GM19351 (cell line): ENCODE results near the gene PLA2G4B.

Experiments
- ATAC-seq: cut with Tn5 transposase; IDR thresholded peaks from one replicate; pipeline ENCODE4 v1.9.1; 2021; ENCODE audit warnings: mild to moderate bottlenecking, moderate library complexity; ENCODE audit not compliant: unreplicated experiment

The PLA2G4B gene

DNA sequence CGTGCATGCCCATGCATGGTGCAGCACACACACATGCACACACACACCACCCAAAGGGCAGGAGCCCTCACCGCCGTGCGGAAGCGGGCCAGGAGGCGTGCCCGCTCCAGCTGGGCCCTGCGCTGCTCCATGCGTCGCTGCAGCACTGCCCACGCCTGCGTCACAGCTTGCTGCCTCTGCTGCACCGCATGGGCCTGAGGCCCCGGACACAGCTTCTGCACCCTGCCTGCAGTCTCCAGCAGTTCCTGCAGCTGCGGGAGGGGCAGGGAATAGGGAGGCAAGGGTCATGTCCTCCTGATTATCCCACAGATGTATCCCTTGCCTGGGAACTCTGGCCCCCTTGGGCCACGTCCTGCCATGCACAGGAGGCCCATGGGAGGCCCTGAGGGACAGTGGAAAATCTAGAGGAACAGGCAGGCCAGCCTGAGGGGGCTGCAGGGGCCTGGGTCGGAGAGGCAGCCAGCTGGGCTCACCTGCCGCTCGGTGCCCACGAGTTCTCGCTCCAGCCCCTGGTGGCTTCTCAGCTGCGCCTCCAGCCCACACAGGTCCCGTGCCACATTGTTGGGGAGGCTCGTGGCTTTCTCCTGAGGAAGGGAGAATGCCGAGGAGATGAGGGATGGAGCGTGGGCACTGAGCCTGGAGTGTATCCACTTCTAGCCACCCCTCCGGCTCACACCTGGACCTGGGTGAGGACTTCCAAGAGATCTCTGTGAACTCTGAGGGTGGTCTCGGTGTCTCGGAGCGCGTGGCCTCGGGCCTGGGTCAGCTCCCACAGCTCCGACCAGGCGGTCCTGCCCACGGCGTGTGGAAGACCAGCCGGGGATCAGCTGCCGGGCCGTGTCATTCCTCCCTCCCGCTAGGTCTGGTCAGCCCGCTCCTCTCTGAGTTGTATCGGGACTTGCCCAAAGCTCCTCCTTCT is 31.4 kb downstream of the PLA2G4B start:
- no peak for ATAC-seq

DNA sequence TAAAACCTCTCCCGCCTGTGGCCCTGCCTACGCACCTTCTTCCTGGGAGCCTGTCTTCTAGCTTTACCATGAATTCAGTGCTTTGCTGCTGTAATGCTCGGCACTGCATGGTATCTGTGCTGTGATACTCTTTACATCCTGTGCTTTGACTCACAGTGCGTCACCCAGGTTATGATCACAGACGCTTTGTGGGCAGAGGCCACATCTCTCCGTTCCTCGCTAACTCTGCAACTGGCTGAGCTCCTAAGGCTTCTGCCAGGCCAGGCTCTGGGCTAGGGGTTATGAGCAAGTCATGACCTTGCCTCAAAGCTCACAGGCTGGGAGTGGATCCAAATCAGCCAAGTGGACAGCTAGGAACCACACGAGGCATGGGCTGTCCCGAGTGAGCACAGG is 32.0 kb downstream of the PLA2G4B start:
- no peak for ATAC-seq

DNA sequence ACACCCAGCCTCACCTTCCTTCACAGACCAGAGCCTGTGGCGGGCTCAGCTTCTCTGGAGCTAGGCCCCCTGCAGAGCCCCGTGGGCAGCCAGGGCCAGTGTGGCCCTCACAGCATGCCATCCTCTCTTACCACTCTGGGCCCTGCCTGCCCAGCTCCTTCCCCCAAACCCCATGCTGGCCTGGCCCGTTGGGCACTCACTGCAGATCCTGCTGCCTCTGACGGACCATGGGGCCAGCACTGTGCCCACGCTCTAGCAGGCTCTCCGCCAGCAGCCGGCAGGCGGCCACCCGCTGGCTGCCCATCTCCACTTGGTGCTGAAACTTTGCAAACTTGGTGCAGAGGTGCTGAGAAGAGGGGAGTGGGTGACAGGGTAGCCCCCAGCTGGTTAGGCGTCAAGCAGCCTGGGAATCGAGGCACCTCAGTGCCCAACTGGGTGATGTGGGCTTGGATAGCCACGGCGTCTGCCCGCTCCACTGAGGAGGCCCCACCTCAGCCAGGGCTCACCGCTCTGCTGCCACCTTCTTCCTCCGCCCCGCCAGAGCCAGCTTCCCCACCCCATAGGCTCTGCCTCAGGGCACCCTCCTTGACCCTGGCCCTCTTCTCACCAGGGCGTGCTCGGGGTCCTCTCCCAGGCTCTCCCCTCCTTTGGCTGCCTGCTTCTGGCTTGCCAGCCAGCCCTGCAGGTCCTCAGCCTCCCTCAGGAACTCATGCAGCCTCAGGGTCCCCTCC is 32.7 kb downstream of the PLA2G4B start:
- no peak for ATAC-seq

DNA sequence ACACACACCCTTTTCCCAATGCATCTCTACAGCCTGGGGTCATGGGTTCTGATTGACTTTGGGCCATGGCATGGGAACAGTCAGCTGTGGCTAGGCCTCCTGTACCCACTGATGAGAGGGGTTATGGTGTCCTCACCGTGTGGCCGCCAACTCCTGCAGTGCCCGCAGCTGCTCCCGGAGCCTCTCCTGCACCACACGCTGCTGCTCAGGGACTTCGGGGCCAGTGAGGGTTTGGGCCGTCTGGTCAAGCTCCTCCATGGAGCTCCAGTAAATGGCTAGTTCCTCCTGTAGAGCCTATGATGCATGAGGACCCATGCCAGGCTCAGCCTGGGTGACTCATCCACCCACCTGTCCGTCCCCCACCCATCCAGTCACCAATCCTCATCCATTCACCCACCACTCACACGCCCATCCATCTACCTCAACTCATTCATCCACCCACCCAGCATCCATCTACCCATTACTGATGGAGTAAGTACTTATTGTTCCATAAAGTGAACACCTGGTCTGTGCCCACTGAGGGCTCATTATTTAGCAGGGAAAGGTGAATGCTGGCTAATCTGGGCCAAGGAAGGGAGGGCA is 33.6 kb downstream of the PLA2G4B start:
- no peak for ATAC-seq

DNA sequence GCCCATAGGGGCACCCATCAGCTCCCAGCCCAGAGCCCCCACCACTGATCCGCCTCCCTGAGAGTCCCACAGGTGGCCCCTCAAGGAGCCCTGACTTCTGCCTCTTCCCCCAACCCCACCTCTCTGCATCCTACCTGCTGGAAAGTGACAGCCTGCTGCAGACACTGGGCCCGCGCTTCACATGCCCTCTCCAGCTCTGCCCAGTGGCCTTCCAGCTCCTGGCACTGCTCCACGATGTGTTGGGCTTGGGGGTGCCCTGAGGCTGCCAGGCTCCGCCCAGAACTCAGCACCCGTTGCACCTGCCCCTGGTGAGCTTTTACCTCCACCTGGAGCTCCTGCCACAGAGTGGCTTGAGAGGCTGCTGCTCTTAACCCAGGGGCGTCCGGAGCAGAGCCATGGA is 35.1 kb downstream of the PLA2G4B start:
- no peak for ATAC-seq

DNA sequence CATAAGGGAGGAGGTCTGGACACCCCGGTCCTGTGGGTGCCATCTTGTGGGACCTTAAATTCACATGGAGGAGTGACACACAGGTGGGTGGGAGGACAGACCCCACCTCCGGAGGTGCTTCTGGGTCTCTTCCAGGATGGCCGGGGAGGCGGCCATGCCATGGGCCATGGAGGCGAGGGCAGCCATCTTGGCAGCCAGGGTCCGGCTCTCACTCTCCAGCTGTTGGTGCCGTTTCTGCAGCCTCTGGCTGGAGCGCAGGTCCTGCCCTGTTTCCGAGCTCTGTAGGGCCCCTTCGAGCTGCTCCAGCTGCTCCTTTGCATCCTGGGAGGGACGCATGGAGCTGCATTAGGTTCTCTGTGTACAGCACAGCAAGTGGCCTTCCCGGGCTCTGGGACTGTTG is 36.1 kb downstream of the PLA2G4B start:
- no peak for ATAC-seq

DNA sequence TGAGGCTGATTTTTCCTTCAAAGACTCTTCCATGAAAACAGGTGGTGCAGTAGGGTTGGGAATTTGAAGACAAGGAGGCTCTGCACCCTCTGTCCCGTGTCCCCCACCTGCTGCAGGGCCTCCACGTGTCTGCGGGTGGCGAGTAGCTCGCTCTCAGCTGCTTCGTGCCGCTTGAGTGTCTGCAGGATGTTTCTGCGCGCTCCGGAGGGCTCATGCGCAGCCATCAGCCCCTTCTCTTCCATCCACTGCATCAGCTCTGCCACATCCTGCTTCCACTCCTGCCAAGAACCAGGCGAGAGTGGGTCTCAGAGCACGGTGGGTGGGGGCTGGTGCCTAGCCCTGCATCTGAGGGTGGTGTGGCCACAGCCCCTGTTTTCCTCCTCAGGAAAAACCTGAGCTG is 37.4 kb downstream of the PLA2G4B start:
- ATAC-seq = no peak

DNA sequence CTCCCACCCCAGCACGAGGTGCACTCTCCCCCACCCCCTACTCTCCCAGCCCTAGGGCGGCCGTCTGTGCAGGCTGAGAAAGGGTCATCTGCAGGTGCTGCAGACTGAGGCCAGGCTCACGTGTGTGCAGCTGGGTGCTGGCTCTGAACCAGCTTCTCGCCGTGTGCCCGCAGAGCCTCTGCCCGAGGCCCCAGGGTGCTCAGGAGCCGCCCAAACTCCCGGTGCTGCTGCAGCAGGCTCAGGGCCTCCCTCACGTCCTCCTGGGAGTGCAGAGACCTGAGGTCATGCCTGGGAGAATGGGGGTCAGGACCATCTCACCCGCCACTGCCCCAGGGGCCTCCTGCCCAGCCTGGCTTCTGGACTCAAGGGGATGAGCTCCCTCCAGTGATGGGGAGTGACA is 38.0 kb downstream of the PLA2G4B start:
- ATAC-seq = no peak

DNA sequence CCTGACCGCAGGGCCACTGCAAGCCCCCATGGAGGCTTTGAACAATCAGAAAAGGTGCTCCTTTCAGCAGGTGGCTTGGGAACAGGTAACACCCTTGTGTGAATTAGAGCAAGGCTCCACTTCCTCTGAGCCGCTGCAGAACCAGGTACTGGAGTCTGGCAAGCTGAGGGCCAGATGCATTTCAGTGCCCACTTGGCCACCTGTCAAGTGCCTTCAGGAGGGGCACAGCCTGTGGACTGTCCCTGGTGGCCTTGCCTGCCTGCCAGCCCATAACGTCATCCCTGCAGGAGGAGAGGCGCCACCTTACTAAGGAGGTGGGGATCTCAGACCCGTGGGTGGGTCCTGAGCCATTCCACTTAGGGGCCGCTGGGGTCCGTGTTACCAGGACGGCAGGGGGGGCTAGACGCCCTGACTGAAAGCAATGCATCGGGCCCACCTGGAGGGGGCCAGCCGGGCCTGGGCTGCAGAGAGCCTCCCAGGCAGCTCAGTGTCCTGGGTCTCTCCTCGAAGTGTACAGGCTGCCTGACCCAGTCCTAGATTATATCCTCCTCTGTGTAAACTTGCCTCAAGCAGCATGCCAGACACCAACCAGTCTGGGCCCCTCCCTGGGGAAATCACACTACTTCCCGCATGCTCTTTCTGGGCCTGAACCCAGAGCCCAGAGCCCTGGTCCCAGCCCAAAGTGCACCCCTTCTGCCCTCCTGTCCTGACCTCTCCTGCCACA is 39.1 kb downstream of the PLA2G4B start:
- no peak for ATAC-seq

DNA sequence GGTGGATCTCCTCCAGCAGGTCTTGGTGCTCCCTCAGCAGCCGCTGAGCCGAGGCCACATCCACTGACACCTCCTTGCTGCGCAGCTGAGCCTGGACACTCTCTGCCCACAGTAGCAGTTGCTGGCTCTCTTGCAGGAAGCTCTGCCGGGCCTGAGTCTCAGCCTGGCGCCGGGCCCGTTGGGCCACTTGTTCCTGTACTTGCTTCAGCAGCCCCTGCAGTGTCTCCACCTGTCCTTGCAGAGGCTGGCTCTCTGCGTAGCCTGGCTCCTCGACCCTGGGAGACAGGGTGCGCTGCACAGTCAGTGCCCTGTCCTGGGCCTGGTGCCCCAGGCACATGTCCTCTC is 39.7 kb downstream of the PLA2G4B start:
- ATAC-seq = no peak

DNA sequence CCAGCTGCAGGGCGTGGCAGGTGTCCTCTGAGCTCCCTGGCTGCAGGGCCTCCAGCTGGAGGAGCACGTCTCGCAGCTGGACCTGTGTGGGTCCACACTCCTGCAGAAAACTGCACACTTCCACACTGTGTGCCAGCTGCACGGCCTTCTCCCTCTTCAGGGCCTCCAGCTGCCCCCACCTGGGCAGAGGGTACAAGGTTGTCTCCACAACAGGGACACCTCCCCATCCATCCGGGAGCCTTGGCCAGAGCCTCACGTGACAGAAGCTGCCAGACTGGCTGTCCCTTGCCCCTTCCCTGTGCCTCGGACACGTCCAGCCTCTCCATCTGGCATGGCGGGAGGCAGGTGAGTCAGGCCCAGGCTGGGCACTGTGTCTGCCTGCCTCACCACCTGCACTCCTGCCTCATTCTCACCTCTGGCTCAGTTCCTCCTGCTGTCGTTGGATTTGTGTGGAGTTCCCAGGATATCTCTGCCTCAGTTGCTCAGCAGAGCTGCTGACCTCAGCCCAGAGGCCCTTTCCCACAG is 40.7 kb downstream of the PLA2G4B start:
- ATAC-seq = no peak

DNA sequence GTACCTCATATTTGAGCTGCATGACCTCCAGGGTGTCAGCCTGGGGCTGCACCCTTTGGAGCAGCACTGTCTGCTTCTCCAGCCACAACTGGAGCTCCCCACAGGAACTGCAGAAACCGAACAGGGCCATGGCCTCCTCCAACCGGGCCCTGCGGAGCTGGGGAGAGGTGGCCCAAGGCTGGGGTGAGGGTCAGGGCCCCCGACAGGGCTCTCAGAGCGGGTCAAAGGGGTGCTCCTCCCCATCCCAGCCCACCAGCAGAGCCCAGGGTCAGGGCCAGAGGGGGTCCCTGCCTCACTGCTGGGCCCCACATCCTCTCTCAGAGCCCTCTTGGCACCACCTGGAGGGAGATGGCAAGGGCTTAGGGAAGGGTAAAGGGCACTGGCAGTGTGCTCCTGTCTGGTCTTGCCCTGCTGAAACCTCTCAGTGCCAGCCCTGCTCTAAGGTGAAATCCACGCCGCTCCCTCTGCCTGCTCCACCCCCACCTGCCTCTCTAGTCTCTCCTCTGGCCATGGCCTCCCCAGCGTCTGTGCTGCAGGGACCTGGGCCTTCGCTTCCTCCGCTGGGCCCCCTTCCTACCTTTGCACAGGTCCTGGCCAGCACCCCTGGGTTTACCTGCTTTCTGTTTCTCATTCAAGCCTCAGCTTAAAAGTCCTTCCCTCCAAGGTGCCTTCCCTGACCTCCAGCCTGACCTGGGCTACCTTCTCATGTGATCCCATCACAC is 41.7 kb downstream of the PLA2G4B start:
- ATAC-seq = no peak

DNA sequence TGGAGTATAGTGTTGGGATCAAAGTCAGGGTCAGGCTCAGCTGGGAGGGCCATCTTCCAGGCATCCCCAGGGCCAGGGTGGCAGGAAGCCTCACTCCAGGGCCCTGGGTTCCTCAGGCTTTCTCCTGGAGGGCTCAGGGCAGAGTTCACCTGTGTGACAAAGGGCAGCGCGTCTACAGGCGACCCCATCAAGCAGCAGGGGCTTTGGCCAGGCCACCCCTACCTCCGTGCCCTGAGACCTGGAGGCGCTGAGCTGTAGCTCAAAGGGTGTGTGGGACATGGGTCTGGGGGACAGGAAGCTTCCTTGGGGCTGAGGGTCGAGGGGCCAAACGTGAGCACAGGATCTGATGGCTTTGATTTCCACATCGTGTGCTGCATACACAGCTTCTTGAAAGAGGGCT is 42.4 kb downstream of the PLA2G4B start:
- ATAC-seq = no peak

DNA sequence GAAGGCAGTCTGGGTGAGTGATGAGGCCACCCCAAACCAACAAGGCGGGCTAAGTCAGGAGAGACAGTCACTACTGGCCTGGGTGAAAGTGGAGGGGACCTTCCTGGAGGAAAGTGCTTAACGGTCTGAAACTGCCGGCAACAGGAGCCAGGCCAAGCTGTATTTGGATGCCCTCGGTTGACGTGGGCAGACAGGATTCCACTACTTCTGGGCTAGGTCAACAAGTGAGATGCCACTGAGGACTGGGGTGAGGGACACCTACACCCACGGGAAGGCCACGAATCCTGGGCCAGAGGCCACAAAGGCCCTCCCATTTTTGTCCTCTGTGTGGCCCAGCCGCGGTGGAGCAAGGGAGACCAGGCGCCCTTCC is 42.9 kb downstream of the PLA2G4B start:
- no peak for ATAC-seq

DNA sequence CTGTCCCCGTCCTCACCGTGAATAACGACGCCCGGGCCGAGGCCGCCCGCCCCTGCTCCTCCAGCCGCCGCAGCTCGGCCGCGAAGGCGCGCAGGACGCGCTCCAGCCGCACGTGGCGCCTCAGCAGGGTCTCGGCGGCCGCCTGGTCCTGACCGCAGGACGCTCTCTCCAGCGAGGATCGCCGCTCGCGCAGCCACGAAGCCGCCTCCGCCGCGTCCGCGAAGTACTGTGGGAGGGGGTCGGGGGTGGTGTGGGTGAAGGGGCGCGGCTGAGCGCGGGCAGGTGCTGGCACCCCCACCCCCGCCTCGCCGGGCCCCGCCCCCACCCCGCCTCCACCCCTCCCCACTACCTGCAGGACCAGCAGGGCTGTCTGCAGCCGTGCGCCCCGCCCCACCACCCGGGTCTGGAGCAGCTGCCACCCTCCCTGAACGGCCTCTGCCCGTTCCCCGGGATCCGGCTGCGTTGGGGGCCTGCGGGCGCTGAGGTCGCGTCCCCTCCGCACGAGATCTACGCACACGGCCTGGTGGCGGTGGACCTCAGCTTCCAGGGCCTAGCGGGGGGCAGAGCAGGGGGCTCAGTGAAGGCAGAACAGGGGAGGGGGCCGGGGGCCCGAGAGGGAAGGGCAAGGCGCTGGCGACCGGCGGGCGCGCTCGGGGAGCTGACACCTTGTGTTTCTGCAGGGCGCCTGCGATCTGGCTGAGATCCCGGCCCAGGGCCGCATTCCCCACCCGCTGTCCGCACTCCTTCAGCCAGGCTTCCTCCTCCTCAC is 43.5 kb downstream of the PLA2G4B start:
- no peak for ATAC-seq

DNA sequence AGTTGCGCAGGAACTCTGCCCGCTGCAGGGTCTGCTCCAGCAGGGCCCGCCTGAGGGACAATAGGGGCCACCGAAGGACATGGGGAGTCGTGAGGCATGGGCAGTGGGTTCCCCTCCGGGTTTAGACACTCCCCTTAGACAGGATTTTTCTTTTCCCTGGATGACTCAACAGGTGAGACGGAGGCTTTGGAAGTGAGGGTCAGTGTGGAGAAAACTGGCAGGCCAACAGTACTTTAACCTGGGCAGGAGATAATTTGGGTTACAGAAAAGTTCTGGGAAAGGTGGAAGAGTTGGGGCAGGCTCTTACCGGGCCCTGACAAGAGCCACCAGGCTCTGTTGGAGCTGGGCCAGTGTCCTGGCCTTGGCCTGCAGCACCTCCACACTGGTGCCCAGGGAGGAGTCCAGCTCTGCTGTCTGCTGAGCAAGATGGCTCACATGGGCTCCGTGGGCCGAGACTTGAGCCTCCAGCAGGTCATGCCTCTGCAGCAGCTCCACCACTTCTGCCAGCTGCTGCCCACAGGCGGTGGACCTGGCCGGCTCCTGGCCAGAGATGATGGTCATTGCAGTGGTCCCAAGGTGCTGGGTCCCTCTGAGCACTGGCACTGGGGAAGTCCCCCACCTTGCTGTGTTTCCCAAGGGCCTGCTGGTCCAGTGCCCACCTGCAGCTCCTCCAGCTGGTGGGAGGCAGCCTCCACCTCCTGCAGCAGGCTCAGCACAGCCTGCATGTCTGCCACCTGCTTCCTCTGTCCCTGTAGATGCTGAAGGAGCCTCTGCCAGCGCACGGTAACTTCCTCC is 44.2 kb downstream of the PLA2G4B start:
- ATAC-seq = no peak

DNA sequence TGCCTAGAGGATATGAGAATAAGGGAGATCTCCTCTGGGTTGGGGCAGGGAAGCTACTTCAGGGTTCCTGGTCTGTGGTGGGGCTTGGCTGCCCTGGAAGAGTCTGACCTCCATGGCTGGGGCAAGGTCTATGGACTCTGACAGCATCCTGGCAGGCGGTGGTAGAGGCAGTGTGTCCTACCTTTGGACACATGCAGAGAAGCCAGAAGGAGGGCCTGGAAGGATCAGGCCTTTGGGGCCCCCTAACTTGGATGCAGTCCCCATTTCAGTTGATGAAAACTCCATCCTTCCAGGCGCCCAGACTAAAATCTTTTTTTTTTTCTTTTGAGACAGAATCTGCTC is 44.8 kb downstream of the PLA2G4B start:
- ATAC-seq = no peak

DNA sequence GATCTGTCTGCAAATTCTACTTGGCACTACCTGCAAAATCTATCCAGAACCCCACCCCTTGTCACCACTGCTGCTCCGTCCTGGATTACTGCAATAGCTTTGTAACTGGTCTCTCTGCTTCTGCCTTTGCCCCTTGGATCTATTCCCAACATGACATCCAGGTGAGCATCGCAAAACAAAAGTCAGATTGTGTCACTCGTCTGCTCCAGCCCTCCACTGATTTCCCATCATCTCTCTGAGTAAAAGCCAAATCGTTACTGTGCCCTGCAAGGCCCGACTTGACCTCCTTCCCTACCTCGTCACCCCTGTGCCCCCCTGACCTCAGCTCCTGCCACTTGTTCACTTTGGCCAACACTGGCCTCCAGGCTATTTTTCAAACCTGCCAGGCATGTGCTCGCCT is 45.8 kb downstream of the PLA2G4B start:
- ATAC-seq = no peak

DNA sequence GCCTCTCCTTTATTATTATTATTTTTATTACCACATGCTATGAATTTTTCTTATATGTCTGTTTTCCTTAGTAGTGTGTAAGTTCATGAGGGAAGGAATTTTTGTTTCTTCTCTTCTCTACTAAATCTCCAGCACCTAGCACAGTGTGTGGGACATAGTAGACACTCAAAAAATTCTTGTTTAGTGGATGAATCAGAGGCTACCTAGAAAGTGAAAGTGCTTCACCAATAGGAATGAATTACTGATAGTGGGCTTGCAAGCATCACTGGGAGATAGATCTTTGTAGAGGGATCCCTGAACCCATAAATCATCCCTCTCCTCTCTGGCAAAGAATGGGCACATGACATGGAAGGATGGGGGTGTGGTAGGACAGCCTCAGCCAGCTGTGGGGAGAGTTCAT is 46.7 kb downstream of the PLA2G4B start:
- no peak for ATAC-seq
